Mucosa of descending colon (tissue), 3 donors: Measurements from ENCODE around the gene CARMIL1. TPM values are rescaled to one million over a fixed set of nuclear protein-coding genes. Genes with fewer than 3 reads are reported as not detected.
A peak's percentile ranks its signal among the peaks of the same experiment; 100 is the strongest.

ENCODE experiments used
- ATAC-seq: fragments of 200-7000 bp; cut with Tn5 transposase; one replicate; pipeline ENCODE4 v1.9.1; 2020; ENCODE audit warnings: mild to moderate bottlenecking, moderate library complexity
- DNase-seq, 3 donors: peaks; one replicate each; pipeline ENCODE4 v3.0.0-alpha.2; 2020
- H3K36me3 ChIP-seq: fragments of 200-600 bp; one replicate; pipeline ENCODE4 v1.8.0; 2021; ENCODE audit warnings: low read depth, mild to moderate bottlenecking
- H3K4me1 ChIP-seq: fragments of 200-600 bp; one replicate; pipeline ENCODE4 v1.8.0; 2021; ENCODE audit warnings: low read depth, mild to moderate bottlenecking
- H3K4me3 ChIP-seq: fragments of 200-600 bp; one replicate; pipeline ENCODE4 v1.8.0; 2021; ENCODE audit warnings: mild to moderate bottlenecking
- H3K9me3 ChIP-seq: fragments of 200-600 bp; one replicate; pipeline ENCODE4 v1.8.0; 2021; ENCODE audit warnings: mild to moderate bottlenecking
- intact Hi-C, 2 donors: fragments of 100-400 bp; cut with DNase I in 1 of 2; cut with micrococcal nuclease in 1 of 2; formaldehyde crosslinking; loops; one replicate each; pipeline versions ENCODE4 v1.11.0 to v1.11.1; 2022; cut with DNase I, micrococcal nuclease
- total RNA-seq, 3 donors: library from RNA; stranded (reverse); fragmentation: NEBNext Ultra II Directional in 2 of 3; extraction: Animal tissue kit (Norgen Biotek cat#: 25700) in 2 of 3; gene quantifications; one replicate each; pipeline versions ENCODE4 v1.2.1 to v1.2.4, GENCODE V29; 2021 to 2023
- TF ChIP-seq, protein P1 (sequence below): fragments of 200-600 bp; IDR thresholded peaks from one replicate; pipeline ENCODE4 v1.8.0; 2022; ENCODE audit warnings: antibody characterized with exemption, mild to moderate bottlenecking
- donor health status: DM: no; HTN: no; CAD: no; lungs with moderate emphysema.
- donor health status: DM: no; HTN: no; CAD: no.
- donor health status: DM: no; HTN: yes; CAD: no.

The CARMIL1 gene
- total RNA-seq, 3 donors from 2014 or later, result 21.8 to 61.0 (median 44.8) TPM

DNA sequence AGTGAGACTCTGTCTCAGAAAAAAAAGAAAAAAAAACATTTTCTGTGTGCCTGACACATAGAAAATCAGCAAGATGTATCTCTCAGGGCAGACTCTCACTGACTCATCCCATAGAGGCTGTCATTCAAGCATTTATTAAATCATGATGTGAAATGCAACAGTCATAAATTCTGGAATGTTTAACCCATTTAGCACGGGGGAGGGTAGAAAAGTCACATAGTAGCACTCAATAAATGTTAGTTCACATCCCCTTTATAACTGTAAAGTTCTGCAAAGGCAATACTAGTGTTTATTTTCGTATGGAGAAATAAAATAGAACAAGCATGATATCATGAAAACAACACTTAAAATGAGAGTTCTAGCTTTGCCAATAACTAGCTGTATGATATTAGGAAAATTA lies 15.5 kb upstream of the CARMIL1 start:
- Histone ChIP-seq H3K36me3 (no peaks in the 10 kb centered on the region), H3K4me1 (no peaks in the 10 kb centered on the region), H3K4me3 (no peak overlapping the region), H3K9me3 (no peaks in the 10 kb centered on the region)
- intact Hi-C loops, result no loop called here
- DNase-seq, result no peak
- ATAC-seq, result no peak
- TF ChIP-seq, protein P1, sequence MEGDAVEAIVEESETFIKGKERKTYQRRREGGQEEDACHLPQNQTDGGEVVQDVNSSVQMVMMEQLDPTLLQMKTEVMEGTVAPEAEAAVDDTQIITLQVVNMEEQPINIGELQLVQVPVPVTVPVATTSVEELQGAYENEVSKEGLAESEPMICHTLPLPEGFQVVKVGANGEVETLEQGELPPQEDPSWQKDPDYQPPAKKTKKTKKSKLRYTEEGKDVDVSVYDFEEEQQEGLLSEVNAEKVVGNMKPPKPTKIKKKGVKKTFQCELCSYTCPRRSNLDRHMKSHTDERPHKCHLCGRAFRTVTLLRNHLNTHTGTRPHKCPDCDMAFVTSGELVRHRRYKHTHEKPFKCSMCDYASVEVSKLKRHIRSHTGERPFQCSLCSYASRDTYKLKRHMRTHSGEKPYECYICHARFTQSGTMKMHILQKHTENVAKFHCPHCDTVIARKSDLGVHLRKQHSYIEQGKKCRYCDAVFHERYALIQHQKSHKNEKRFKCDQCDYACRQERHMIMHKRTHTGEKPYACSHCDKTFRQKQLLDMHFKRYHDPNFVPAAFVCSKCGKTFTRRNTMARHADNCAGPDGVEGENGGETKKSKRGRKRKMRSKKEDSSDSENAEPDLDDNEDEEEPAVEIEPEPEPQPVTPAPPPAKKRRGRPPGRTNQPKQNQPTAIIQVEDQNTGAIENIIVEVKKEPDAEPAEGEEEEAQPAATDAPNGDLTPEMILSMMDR, result no peak

DNA sequence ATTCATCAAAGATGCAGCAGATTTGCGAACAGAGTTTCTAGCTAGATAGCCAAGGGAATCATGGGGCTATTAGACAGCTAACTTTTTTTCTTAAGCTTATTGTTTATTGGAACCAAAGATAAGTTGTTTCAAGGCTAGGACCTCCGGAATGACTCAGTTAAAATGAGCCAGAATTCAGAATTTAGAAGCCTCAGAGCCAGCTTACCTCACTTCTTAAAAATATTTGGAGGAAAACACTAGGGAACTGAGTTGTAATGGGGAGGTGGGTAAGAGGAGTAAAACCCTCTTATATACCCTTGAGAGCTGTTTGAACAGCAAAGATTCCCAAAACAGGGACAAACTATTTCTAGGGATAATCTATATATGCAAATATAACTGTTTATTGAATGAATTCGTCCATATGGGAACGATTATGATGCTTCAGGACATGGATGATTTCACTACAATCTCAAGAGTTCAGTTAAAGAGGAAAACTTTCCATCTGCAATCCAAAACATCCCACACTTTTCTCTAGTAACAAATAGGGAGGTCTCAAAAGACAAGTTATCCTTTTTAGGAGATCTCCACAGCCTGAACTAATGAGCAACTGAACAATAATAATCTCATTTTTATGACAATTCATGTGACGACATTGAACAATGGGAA lies 12.6 kb upstream of the CARMIL1 start:
- TF ChIP-seq, protein P1, result no peak
- Histone ChIP-seq H3K4me3 (no peak overlapping the region), H3K9me3 (no peaks in the 10 kb centered on the region), H3K4me1 (no peaks in the 10 kb centered on the region), H3K36me3 (no peaks in the 10 kb centered on the region)
- intact Hi-C loops, result loop anchor here in 1 of 2 donors (5.0 kb wide), 1 partner anchor 226 kb away; no protein-coding TSS in a partner anchor
- ATAC-seq (no peak), DNase-seq (no peak)

DNA sequence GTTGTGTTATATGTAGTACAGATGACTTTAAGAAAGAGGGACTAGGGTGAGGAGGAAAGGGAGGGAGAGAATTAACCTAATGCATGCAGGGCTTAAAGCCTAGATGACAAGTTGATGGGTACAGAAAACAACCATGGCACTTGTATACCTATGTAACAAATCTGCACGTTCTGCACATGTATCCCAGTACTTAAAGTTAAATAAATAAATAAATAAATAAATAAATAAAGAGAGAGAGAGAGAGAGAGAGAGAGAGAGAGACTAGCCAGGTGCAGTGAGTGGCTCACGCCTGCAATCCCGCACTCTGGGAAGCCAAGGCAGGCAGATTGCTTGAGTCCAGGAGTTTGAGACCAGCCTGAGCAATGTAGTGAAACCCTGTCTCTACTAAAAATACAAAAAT lies 11.5 kb upstream of the CARMIL1 start:
- no peaks in the 10 kb centered on the region for H3K9me3 ChIP-seq
- no peak overlapping the region for H3K4me3 ChIP-seq
- intact Hi-C loops, result loop anchor here in 1 of 2 donors (5.0 kb wide), 1 partner anchor 225 kb away; no protein-coding TSS in a partner anchor
- H3K4me1 ChIP-seq, result no peaks in the 10 kb centered on the region
- TF ChIP-seq, protein P1, result no peak
- ATAC-seq, result no peak
- no peaks in the 10 kb centered on the region for H3K36me3 ChIP-seq
- DNase-seq, result no peak

DNA sequence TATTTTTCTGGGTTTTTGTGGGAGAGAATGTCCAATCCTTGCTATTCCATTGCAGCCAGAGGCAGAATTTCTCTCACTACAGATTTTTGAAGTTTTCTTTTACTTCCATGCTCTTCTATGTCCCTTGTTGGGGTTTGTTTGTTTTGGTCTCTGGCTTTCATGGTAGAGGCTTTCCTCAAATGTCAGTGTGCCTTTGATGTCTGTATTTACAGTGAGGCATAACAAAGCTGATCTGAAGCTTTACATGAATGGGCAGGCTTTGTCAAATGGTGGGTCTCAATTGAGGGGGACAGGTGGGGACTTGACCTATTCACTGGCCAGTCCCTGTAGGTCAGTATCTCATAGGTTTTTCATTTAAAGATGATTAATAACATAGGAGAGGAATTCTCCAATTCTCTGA lies 8.6 kb upstream of the CARMIL1 start:
- Histone ChIP-seq H3K9me3 (no peaks in the 10 kb centered on the region), H3K4me3 (no peak overlapping the region), H3K4me1 (peaks cover 6% of the 10 kb centered on the region), H3K36me3 (no peaks in the 10 kb centered on the region)
- intact Hi-C loops, result loop anchor here in 1 of 2 donors (10.0 kb wide), 1 partner anchor 214 kb away; no protein-coding TSS in a partner anchor
- ATAC-seq (no peak), DNase-seq (no peak)
- TF ChIP-seq, protein P1, result no peak

DNA sequence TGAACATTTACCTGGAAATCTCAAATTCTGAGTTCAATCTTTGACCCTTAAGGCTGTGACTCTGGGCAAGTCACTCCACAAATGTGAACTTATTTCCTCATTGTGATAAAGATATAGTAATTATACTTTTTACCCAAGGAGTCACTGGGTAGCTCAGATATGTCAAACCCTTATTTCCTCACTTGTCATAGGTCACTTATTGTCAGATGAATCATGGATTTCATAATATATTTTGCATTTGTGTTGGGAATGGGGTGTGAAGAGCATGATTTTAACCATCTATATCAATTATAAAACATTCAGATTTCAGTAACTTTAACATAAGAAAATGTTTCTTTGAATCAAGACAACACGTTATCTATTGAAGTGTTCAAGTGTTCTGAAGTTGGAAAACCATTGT lies 3.7 kb upstream of the CARMIL1 start:
- H3K36me3 ChIP-seq, result no peaks in the 10 kb centered on the region
- TF ChIP-seq, protein P1, result no peak
- ATAC-seq (peak; percentile 7), DNase-seq (no peak)
- H3K4me1 ChIP-seq, result peaks cover 23% of the 10 kb centered on the region
- no peaks in the 10 kb centered on the region for H3K9me3 ChIP-seq
- no peak overlapping the region for H3K4me3 ChIP-seq
- intact Hi-C loops, result loop anchor here in 1 of 2 donors (10.0 kb wide), 1 partner anchor 209 kb away; no protein-coding TSS in a partner anchor
